Body of pancreas (tissue), 4 donors: Measurements from ENCODE around the gene TDRD9. TPM values are rescaled to one million over a fixed set of nuclear protein-coding genes. Genes with fewer than 3 reads are reported as not detected.

Experiments used
- ATAC-seq: fragments of 150-250 bp; one replicate; pipeline ENCODE4 v1.9.1; 2016
- DNase-seq, 4 donors: peaks; one replicate each; pipeline ENCODE4 v3.0.0-alpha.2; 2019
- H3K27ac ChIP-seq, 4 donors: fragments of 200-600 bp; sonication (generic); 1 replicate in 3 of 4; 2 replicates in 1 of 4; pipeline versions ENCODE4 v1.5.1 to v1.6.1; 2016 to 2019; ENCODE audit warnings: mild to moderate bottlenecking in 1 of 4, mixed read lengths in 1 of 4, moderate library complexity in 1 of 4
- H3K27me3 ChIP-seq, 2 donors: fragments of 200-600 bp; sonication (generic); one replicate each; pipeline ENCODE4 v1.6.0; 2016; ENCODE audit warnings: mild to moderate bottlenecking in 1 of 2
- H3K36me3 ChIP-seq, 2 donors: fragments of 200-600 bp; sonication (generic); replicated peaks in 1 of 2; 2 replicates each; pipeline ENCODE4 v1.5.1; 2016; ENCODE audit warnings: low read depth in 2 of 2; ENCODE audit not compliant: insufficient read depth in 1 of 2
- H3K4me1 ChIP-seq: fragments of 200-600 bp; sonication (generic); one replicate; pipeline ENCODE4 v1.6.0; 2016
- H3K4me3 ChIP-seq, 2 donors: fragments of 200-600 bp; sonication (generic); 1 replicate in 1 of 2; 2 replicates in 1 of 2; pipeline ENCODE4 v1.5.1; 2016 to 2019
- H3K9me3 ChIP-seq, 3 donors: fragments of 200-600 bp; sonication (generic); 1 replicate in 2 of 3; 2 replicates in 1 of 3; pipeline ENCODE4 v1.5.1; 2016
- CTCF ChIP-seq, 7 experiments: fragments of 450-650 bp in 4 of 7; fragments of 200-600 bp in 3 of 7; sonication (generic) in 3 of 7; IDR thresholded peaks; one replicate each; pipeline ENCODE4 v1.5.1; 2016 to 2019; ENCODE audit warnings: antibody characterized with exemption in 7 of 7
- POLR2A ChIP-seq, 3 donors: fragments of 450-650 bp; IDR thresholded peaks; one replicate each; pipeline ENCODE4 v1.6.1; 2016; ENCODE audit warnings: antibody characterized with exemption in 3 of 3, mild to moderate bottlenecking in 2 of 3
- WGBS, 2 donors: methylation state at CpG; one replicate each; pipeline ENCODE4 v1.1.5; 2017; 5-methylcytosine and 5-hydroxymethylcytosine counted together
- intact Hi-C: fragments of 100-400 bp; cut with DNase I; formaldehyde crosslinking; loops from one replicate; pipeline ENCODE4 v1.15.1; 2023
- total RNA-seq, 2 donors: library from RNA; depleted of rRNA; stranded (reverse); fragments of >200 nt; gene quantifications; one replicate each; pipeline ENCODE4 v1.1.0, GENCODE V29; 2016

TDRD9 gene
- total RNA-seq, 2 donors from 2014 or later, result 2.0 to 4.7 TPM

GRCh38 chr14:104064003-104064402, 135.7 kb downstream of the TDRD9 start:
- H3K4me3 ChIP-seq, result no peak overlapping the region
- H3K27ac ChIP-seq, result no peak overlapping the region
- no peak for ATAC-seq
- peaks cover 0 to 7% (median 0%) of the 10 kb centered on the region in 3 donors for H3K9me3 ChIP-seq
- H3K36me3 ChIP-seq, result no peaks in the 10 kb centered on the region
- TF ChIP-seq CTCF (IDR thresholded peaks at IDR 0.05), result no peak
- TF ChIP-seq POLR2A (IDR thresholded peaks at IDR 0.05), result no peak
- intact Hi-C loops, result no loop called here
- 80 to 84% methylated on average over 9 to 10 of the region's 10 CpGs for WGBS, 2 donors
- H3K4me1 ChIP-seq, result no peaks in the 10 kb centered on the region
- H3K27me3 ChIP-seq, result no peaks in the 10 kb centered on the region
- no peak for DNase-seq

GRCh38 chr14:104066279-104066678, 138.0 kb downstream of the TDRD9 start:
- H3K27me3 ChIP-seq, result no peaks in the 10 kb centered on the region

DNA sequence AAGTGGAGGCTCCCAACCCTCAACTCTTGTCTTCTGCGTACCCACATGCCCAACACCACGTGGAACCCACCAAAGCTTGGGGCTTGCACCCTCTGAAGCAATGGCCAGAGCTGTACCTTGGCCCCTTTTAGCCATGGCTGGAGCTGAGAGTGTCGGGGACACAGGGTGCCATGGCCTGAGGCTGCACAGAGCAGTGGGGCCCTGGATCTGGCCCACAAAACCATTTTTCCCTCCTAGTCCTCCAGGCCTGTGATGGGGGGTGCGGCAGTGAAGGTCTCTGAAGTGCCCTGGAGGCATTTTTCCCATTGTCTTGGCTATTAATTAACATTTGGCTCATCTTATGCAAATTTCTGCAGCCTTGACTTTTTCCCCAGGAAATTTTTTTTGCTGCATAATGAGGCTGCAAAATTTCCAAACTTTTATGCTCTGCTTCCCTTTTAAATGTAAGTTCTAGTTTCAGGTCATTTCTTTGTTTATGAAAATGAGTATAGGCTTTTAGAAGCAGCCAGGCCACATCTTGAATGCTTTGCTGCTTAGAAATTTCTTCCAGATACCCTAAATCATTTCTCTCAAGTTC, 138.6 kb downstream of the TDRD9 start:
- Histone ChIP-seq H3K27ac (no peak overlapping the region), H3K4me1 (no peaks in the 10 kb centered on the region), H3K36me3 (no peaks in the 10 kb centered on the region), H3K9me3 (peaks cover 0 to 7% (median 0%) of the 10 kb centered on the region in 3 donors), H3K4me3 (no peak overlapping the region), H3K27me3 (no peaks in the 10 kb centered on the region)
- no peak for ATAC-seq
- DNase-seq, result no peak
- TF ChIP-seq CTCF (IDR thresholded peaks at IDR 0.05), result no peak
- TF ChIP-seq POLR2A (IDR thresholded peaks at IDR 0.05), result no peak
- intact Hi-C loops, result no loop called here
- WGBS, 2 donors, result 78 to 81% methylated on average over 3 to 4 of the region's 4 CpGs

More at GRCh38 chr14:104066279-104066678, 138.0 kb downstream of the TDRD9 start:
- intact Hi-C loops, result no loop called here
- peaks cover 0 to 7% (median 0%) of the 10 kb centered on the region in 3 donors for H3K9me3 ChIP-seq
- no peaks in the 10 kb centered on the region for H3K36me3 ChIP-seq
- TF ChIP-seq CTCF (IDR thresholded peaks at IDR 0.05) (no peak), POLR2A (IDR thresholded peaks at IDR 0.05) (no peak)
- no peaks in the 10 kb centered on the region for H3K4me1 ChIP-seq
- ATAC-seq, result no peak
- no peak overlapping the region for H3K4me3 ChIP-seq
- WGBS, 2 donors, result 88 to 93% methylated on average over 5 of the region's 5 CpGs
- no peak overlapping the region for H3K27ac ChIP-seq
- no peak for DNase-seq

GRCh38 chr14:104069541-104069940, 141.3 kb downstream of the TDRD9 start:
- no peaks in the 10 kb centered on the region for H3K27me3 ChIP-seq
- intact Hi-C loops, result no loop called here
- WGBS, 2 donors, result 62 to 80% methylated on average over 7 of the region's 7 CpGs
- TF ChIP-seq CTCF (IDR thresholded peaks at IDR 0.05) (no peak), POLR2A (IDR thresholded peaks at IDR 0.05) (no peak)
- peaks cover 0 to 7% (median 0%) of the 10 kb centered on the region in 3 donors for H3K9me3 ChIP-seq
- H3K4me3 ChIP-seq, result no peak overlapping the region
- no peaks in the 10 kb centered on the region for H3K36me3 ChIP-seq
- no peak overlapping the region for H3K27ac ChIP-seq
- DNase-seq (no peak), ATAC-seq (no peak)
- H3K4me1 ChIP-seq, result no peaks in the 10 kb centered on the region

DNA sequence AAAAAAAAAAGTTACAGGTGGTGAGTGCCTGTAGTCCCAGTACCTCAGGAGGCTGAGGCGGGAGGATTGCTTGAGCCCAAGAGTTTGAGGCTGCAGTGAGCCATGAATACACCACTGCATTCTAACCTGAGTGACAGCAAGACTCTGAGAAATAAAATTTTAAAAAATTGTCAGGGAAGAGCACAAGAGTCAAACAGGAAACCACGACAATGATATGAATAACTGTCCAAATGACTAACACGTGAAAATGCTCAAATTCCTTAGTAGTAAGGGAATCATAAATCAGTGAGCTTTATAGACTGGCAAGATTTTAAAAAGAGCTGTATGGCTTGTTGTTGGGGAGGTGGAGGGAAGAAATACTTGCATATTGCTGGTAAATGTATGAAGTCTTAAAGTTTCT, 144.3 kb downstream of the TDRD9 start:
- Histone ChIP-seq H3K4me1 (no peaks in the 10 kb centered on the region), H3K27me3 (no peaks in the 10 kb centered on the region), H3K9me3 (no peaks in the 10 kb centered on the region), H3K4me3 (no peak overlapping the region), H3K27ac (no peak overlapping the region), H3K36me3 (no peaks in the 10 kb centered on the region)
- no peak for ATAC-seq
- no peak for TF ChIP-seq POLR2A (IDR thresholded peaks at IDR 0.05)
- no peak for TF ChIP-seq CTCF (IDR thresholded peaks at IDR 0.05)
- intact Hi-C loops, result no loop called here
- WGBS, 2 donors, result 75 to 76% methylated on average over 3 of the region's 3 CpGs
- no peak for DNase-seq
